GM18498 (cell line): Measurements from ENCODE around the gene WFDC2.
A peak's percentile ranks its signal among the peaks of the same experiment; 100 is the strongest.

Experiments
- ATAC-seq: cut with Tn5 transposase; IDR thresholded peaks from one replicate; pipeline ENCODE4 v1.9.1; 2021; ENCODE audit warnings: mild to moderate bottlenecking, moderate library complexity; ENCODE audit not compliant: unreplicated experiment

The WFDC2 gene, protein sequence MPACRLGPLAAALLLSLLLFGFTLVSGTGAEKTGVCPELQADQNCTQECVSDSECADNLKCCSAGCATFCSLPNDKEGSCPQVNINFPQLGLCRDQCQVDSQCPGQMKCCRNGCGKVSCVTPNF

DNA sequence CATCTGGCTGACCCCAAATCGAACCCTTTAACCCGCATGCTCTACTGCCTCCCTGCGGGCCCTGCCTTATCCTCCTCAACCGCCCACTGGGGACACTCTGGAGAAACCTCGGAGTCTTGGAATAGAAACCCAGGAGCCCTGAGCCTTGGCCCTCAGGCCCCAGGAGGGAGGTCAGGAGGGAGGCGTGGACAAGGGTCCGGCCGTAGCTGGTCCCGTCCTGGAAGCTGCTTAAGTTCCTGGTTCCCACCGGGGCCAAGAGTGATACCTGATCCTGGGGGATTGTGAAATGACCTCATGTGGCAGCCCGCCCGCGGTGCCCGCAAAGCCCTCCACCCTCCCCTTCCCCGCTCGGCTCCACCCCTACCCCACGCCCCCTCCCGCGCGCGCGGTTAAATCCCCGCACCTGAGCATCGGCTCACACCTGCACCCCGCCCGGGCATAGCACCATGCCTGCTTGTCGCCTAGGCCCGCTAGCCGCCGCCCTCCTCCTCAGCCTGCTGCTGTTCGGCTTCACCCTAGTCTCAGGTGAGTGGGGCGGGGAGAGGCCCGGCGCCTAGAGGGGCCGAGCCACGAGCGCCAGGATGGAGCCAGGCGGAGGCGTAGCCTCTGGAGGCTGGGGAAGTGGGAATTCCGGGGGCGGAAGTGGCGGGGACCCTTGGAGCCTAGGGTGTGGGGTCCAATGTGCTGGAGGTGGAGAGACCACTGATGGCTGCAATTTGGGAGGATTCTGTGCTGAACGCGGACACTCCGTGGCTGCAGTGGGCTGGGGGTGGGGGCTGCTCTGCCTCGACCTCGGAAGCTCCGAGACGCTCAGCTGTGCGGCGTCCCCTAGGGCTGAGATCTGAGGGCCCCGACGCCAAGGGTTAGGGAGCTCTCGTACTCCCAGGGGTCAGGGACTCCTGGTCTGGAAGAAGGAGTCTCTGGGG, at the start of gene WFDC2:
Gene WFDC2 (plus strand): TSS at position 418 of the 926 bp plus-strand sequence. CDS start 29 bp downstream, at position 447.
- no peak for ATAC-seq

DNA sequence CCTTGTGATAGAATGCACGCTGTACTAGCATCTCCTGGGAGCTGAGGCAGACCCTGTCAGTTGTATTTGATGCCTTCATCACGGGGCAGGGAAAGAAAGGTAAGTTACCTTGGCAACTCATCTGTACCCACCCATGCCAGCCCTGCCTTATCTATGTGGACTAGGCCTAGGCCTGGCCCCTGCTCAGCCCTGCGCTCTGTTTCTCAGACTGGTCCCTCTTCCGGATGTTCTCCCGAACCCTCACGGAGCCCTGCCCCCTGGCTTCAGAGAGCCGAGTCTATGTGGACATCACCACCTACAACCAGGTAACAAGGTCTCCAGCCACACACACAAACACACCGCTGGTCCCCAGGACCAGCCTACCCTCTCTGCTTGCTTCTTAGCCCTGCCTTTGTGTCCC, 49.4 kb upstream of the WFDC2 start:
- no peak for ATAC-seq

DNA sequence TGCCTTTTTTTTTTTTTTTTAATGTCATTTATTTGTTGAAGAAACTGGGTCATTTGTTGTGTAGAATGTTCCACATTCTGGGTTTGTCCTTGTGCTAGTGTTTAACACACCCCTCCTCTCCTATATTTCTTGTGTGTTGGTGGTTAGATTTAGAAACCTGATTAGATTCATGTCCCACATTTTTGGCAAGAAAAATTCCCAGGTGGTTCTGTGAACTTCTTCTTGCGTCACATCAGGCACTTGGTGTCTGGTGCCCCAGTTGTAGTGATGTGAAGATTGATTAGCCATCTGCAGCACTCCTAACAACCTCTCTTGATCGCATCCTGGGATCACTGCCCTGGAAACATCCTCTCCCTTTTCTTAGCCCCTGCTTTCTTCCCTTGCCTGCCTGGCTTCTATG, 45.9 kb upstream of the WFDC2 start:
- ATAC-seq: no peak

DNA sequence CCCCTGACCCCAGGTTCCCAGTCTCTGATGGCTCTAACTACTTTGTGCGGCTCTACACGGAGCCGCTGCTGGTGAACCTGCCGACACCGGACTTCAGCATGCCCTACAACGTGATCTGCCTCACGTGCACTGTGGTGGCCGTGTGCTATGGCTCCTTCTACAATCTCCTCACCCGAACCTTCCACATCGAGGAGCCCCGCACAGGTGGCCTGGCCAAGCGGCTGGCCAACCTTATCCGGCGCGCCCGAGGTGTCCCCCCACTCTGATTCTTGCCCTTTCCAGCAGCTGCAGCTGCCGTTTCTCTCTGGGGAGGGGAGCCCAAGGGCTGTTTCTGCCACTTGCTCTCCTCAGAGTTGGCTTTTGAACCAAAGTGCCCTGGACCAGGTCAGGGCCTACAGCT, 44.0 kb upstream of the WFDC2 start:
- no peak for ATAC-seq

DNA sequence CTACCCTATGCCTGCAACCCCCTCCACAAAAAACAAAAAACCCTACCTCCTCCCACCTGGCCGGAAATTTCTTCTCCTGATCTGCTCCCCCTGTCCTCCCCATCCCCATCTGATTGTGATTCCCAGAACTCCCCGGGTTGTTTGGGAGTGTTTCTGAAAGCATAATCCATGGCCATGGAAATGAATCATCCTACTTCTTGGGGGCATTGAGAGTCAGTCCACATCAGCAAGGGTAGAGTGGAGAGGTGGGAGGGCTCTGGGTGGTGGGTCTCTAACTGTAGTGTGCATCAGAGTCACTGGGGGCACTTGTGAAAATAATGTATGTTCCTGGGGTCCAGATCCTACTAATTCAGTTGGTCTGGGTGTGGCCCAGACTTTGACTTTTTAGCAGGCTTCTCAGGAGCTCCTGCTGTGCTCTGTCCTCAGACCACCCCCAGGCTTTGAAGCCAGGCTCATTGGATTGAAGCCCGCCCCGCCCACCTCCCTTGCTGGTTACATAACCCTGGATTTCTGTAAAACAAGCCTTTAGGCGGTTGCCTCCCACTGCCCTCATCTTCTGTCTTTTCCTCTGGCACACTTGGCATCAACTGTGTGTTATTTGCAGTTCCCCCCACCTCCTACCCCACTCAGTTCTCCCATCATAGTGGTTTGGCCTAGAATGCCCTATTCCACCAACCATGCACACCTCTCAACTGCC, 43.1 kb upstream of the WFDC2 start:
- ATAC-seq: no peak

DNA sequence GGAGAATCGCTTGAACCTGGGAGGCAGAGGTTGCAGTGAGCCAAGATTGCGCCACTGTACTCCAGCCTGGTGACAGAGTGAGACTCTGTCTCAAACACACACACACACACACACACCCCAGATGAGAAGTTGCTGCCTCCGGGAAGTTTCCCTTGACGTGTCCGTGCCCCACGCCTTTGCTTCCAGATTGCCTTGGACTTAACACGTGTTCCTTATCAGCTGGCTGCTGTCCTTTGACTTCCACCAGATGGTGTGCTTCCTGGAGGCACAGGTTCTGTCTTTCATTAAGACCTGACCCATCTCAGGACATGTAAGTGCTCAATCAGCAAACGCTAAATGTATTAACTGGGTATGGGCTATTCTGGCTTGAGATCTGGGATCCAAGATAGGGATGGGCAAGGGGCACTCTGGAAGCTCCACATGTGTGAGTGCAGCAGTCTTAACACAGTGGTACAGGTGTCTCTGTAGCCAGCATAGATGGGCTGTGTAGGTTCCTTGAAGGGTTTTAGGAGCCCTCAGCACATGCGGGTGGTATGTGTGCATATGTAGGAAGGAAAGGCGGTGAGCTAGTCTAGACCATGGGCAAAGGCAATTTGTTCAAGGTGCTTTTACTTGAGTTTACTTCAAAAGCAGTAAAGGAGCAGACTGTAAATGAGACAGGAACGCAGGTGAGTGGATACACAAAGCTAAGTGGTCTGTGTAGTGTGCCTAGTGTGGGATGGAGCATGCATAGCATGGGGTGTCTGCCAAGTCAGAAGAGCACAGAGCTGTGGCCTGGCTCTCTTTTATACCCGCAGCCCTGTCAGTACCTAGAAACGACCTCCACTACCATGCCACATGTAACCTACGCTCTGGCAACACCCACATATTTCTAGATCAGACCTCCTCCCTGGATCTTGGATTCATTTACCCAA, 42.1 kb upstream of the WFDC2 start:
- ATAC-seq: no peak

DNA sequence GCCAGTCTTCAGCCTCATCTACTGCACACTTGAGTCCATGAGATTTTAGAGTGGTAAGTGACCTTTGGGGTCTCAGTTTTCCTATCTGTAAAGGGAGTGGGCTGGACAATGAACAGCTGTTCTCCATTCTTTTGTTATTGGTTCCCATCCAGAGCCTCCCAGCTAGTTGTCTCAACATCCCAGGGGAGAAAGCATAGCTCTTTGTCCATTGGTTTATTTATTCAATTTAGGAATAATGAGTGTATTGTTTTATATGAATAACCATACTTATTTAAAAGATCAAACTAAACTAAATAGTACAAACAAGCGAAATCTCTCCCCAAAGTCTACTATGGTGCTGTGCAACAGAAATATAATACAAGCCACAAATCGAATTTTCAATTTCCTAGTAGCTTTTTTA, 39.9 kb upstream of the WFDC2 start:
- ATAC-seq: no peak

DNA sequence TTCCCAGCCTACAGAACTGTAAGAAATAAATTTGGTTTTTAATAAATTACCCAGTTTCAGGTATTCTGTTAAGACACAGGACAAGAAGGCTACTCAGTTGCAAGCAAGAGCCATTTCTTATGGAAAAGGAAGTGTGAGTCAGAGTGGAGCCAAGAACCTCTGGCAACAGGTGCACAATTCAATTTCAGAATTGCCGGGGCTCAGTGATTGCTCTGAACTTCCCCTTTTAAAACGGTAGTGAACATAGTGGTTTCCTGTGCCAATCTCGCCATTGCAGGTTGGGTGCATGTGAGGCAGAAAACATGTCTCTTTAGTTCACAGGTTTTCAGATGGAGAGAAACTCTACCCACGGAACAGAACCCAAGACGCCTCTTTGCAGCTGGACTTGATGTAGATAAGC, 37.3 kb upstream of the WFDC2 start:
- peak; percentile 71 for ATAC-seq

DNA sequence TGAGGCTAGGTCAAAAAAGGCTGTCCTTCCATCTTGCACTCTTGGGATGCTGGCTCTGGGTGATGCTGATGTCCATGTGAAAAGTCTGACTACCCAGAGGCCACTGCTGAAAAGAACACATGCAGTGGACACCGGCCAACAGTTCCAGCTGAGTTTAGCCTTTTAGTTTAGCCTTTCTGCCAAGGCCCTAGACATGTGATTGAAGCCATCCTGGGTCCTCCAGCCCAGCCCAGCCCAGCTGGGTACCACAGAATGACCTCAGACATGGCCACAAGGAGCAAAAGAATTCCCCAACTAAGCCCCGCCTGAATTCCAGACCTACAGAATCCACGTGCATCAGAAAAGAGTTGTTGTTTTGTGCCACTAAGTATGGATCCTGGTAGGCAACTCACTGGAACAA, 36.2 kb upstream of the WFDC2 start:
- ATAC-seq: no peak

DNA sequence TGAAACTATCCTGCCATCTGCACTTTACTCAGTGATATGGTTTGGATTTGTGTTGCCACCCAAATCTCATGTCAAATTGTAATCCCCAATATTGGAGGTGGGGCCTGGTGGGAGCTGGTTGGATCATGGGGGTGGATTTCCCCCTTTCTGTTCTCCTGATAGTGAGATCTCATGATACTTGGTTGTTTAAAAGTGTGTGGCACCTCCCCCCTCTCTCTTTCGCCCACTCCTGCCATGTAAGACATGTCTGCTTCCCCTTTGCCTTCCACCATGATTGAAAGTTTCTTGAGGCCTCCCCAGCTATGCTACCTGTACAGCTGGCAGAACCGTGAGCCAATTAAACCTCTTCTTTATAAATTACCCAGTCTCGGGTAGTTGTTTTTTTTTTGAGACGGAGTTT, 35.6 kb upstream of the WFDC2 start:
- ATAC-seq: no peak

DNA sequence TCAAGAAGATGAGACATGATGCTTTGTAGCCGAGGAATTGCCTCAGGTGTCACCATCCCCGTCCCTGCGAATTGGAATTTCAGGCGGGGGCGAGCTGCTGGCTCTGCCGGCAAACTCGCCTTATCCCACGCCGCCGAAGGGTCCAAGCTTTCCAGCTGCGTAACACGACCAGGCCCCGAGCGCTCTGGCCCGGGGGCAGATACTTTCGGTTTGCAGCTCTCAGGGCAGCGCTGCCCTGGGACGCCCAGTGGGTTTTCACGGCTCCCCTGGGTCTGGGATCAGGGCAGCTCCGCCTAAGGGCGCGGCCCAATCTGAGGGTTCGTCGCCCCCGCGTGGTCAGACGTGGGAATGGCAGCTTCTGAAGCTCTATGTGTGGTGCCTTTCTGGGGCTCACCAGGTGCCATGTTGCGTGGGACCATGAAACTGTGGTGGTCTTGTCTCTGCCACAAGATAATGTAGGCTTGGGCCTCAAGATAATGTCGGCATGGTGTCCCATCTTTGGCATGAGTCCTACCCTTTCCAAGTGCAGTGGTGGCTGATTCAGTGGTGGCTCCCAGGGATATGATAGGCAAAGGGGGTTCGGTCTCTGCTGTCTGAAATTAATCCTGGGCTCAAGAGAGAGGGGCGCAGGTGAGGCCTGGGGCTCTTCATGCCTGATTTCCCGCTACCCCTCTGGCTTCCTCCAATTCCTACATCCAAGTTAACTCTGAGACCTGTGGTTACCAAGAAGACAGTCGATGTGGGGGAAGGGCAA, 32.6 kb upstream of the WFDC2 start:
- ATAC-seq: peak; percentile 78

DNA sequence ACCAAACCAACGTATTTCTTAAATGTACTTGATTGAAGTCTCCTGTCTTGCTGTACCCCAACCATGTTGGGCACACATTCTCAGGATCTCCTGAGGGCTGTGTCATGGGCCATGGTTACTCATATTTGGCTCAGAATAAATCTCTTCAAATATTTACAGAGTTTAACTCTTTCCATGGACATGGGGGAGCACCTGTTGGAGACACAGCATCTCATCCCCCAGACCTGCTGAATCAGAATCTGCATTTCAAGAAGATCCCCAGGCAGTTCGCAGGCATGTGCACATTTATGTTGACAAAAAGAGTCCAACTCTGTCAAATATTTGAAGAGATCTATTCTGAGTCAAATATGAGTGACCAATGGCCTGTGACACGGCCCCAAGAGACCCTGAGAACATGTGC, 29.1 kb upstream of the WFDC2 start:
- ATAC-seq: no peak

DNA sequence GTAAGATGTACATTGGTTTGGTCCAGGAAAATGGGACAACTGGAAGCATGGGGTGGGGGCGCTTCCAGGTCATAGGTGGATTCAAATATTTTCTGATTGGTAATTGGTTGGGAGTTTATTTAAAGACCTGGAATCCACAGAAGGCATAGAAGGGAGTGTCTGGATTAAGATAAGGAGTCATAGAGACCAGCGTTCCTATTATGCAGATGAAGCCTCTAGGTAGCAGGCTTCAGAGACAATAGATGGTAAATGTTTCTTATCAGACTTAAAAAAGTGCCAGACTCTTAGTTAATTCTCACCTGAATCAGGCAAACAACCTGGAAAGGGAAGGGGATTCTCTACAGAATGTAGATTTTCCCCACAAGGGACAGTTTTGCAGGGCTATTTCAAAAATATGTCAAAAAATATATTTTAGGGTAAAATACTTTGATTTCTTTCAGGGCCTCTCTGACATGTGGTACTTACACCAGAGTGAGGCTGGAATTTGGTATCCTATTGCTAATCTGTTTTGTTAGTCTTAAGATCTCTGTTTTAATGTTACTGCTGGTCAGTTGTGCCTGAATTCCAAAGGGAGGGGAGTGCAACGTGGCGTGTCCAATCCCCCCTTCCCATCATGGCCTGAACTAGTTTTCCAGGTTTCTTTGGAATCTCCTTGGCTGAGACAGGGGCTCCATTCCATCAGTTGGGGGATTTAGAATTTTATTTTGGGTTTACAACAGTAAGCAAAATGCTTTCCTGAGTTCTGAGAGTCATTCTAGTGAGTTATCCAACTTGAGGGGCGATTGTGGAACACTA, 28.5 kb upstream of the WFDC2 start:
- ATAC-seq: no peak

DNA sequence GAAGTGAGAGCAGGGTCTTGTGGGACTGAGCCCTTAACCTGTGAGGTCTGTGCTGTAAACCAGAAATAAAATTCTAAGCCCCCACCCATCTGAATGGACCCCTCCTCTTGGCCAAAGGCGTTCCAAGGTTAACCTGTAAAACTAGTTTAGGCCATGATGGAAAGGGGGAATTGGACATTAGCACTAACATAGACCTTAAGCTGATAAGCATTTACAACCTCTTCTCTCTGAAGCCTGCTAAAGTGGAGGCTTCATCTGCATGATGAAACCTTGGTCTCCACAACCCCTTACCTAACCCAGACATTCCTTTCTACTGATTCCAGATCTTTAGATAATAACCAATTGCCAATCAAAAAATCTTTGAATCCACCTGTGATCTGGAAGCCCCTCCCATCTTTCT, 27.8 kb upstream of the WFDC2 start:
- ATAC-seq: no peak

DNA sequence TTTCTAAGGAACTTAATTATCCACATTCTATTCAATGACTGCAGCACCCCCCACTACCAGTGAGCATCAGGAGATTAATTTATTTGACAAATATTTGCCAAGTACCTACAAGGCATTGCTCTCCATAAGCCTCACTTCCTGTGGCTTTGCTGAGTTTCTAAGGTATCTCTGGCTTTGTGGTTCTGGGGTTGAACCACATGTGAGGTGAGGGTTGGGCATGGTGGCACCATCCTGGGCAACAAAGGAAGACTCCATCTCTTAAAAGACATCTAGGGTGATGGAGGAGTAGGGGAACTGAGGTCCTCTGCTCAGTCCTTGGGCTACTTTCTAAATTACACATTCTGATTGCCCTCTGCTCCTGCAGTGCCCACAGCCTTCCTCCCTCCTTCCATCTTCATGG, 25.5 kb upstream of the WFDC2 start:
- no peak for ATAC-seq

DNA sequence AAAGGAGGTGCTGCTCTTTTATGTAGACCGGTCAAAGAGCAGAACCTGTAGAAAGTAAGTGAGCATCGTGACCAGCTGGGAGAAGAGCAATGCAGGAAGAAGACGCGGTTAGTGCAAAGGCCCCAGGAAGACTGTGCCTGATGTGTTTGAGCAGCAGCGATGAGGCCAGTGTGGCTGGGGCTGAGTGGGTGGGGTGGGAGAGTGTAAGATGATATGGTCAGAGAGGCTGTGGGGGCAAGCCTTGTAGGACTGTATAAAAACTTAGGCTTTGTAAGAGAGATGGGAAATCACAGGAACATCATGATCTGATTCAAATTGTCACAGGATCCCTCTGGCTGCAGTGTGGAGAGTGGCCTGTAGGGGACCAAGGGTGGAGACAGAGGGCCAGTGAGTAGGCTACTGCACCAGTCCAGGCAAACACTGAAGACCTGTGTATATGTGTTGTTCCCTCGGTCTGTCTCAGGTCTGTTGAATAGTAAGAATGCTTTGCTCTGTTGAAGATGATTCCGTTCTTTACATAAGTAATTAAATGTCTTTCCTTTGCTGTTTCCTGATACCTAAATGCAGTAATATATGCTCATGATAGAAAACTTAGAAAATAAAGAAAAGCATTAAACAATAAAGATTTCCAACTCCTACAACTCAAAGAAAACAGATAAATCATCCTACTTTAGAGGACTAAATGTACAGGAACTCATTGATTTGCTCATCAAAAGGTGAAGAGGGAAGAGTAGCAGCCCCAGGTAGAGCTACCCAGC, 23.6 kb upstream of the WFDC2 start:
- no peak for ATAC-seq

DNA sequence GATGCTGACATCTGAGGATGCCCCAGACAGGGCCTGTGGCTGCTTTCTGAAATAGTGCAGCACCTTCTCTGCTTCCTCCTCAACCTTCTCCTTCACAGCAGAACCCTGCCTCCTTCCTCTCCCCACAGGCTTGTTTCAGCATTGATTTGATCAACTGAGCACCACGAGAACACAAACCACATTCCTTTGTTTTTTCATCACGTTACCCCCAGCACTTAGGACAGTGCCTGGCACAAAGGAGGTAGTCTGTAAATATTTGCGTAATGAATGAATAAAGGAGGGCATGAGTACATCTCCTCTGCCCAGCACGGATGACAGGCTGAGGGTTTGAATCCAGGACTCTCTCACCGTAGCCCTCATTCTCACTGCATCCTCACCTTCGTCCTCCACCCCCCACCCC, 21.3 kb upstream of the WFDC2 start:
- no peak for ATAC-seq

DNA sequence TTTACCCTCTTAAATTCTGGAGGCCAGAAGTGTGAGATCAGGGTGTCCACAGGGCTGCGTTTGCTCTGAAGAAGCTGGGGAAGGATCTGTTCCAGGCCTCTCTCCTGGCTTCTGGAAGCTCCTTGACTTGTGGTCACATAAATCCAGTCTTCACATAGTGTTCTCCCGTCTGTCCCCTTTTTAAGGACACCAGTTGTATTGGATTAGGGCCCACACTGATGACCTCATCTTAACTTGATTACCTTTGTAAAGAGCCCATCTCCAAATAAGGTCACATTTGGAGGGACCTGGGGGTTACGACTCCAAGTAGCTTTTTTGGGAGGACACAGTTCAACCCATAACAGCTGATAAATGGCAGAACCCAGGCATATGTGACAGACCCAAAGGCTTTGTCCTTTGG, 20.0 kb upstream of the WFDC2 start:
- no peak for ATAC-seq
